NB4 (cell line): Measurements from ENCODE around the gene PREP.

Source experiments
- MYC ChIP-seq: IDR thresholded peaks from 2 replicates; pipeline ENCODE4 v1.6.1; 2011; ENCODE audit warnings: low read depth, low read length
- POLR2A ChIP-seq: IDR thresholded peaks from 2 replicates; pipeline ENCODE4 v1.6.1; 2011; ENCODE audit warnings: mild to moderate bottlenecking; ENCODE audit not compliant: insufficient read length; ENCODE audit errors: extremely low read depth
- TF ChIP-seq, protein P1 (sequence below): IDR thresholded peaks from one replicate; pipeline ENCODE4 v1.5.1; 2012; ENCODE audit warnings: low read depth, low read length
- TF ChIP-seq, protein P2 (sequence below): IDR thresholded peaks from 2 replicates; pipeline ENCODE4 v1.6.1; 2011; ENCODE audit warnings: low read depth, low read length

DNA sequence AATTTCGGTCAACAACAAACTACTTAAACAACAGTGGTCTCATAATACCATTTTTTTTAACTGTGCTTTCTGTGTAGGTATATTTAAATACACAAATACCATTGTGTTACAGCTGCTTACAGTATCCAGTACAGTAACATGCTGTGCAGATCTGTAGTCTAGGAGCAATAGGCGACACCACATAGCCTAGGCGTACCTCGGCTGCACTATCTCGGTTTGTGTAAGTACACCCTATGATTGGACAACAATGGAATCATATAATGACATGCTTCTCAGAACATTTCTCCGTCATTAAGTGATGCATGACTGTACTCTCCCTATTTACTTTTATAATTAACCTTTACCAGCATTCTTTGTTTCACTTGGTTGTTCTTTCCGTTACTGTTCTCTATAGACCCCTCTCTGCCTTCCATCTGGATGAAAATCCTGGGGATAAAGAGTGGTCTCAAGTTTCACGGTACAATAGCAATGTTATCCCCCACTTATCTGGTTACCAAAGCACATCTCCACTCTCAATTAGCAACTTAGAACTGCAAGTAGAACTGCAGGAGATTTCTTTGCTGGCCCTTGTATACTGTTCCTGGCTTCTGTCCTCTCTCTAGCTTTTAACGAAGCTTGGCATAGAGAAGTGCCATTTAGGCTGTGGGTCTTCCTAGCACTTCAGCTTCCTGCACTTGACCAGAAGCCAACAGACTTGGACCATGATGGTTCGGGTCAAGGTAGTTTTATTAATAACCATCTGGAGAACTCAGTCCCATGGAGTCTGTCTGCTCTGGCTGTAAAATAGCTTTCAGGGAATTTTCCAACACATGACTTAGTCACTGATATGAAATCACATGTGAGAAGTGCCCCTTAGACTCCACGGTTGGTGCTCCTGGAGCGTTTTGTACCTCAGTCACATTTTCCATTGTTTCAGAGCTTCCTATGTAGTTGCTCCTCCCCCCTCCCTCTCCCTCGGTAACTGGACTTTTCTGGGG is 142.7 kb downstream of the PREP start:
- TF ChIP-seq POLR2A (no peak), MYC (no peak)
- TF ChIP-seq, protein P1, sequence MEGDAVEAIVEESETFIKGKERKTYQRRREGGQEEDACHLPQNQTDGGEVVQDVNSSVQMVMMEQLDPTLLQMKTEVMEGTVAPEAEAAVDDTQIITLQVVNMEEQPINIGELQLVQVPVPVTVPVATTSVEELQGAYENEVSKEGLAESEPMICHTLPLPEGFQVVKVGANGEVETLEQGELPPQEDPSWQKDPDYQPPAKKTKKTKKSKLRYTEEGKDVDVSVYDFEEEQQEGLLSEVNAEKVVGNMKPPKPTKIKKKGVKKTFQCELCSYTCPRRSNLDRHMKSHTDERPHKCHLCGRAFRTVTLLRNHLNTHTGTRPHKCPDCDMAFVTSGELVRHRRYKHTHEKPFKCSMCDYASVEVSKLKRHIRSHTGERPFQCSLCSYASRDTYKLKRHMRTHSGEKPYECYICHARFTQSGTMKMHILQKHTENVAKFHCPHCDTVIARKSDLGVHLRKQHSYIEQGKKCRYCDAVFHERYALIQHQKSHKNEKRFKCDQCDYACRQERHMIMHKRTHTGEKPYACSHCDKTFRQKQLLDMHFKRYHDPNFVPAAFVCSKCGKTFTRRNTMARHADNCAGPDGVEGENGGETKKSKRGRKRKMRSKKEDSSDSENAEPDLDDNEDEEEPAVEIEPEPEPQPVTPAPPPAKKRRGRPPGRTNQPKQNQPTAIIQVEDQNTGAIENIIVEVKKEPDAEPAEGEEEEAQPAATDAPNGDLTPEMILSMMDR: no peak
- TF ChIP-seq, protein P2, sequence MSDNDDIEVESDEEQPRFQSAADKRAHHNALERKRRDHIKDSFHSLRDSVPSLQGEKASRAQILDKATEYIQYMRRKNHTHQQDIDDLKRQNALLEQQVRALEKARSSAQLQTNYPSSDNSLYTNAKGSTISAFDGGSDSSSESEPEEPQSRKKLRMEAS: no peak
